Measurements from ENCODE around the gene FGF2. TPM values are rescaled to one million over a fixed set of nuclear protein-coding genes. Genes with fewer than 3 reads are reported as not detected.
"Not testable (repeated sequence)": the region's sequence is repeated elsewhere in the genome, so short reads cannot be mapped to it uniquely, and the experiment has no call there.

The FGF2 gene
- total RNA-seq, 1 donor = 86.5 TPM

DNA sequence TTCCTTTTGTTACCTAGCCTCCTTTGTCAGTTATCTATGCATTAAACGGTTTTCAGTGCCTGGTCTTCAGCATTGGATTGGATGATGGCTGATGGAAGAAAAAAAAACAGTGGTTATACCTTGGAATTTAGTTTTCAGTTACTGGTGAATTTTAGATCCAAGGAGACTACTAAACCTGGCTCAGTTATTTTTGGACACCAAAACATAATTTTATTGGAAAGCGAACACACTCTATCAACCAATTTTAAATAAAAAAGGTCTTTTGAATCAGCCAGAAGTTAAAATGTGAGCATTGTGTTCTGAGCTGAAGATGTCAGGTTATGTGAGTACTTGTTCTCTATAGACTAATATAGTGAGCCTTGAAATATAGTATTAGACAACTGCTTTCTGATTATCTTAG, 32.1 kb downstream of the FGF2 start:
- Histone ChIP-seq H2AFZ (ENCODE audit: low read length) (no peak overlapping the region), H3K36me3 (ENCODE audit: insufficient read depth, low read length) (peaks cover 29% of the 10 kb centered on the region), H3K4me1 (ENCODE audit: insufficient read depth, low read length) (peaks cover 61% of the 10 kb centered on the region), H3K4me3 (ENCODE audit: insufficient read depth, low read length) (no peak overlapping the region), H4K20me1 (ENCODE audit: insufficient read depth, low read length) (peaks cover 62% of the 10 kb centered on the region), H3K9me3 (ENCODE audit: low read depth, low read length) (no peaks in the 10 kb centered on the region), H3K4me2 (ENCODE audit: insufficient read depth, low read length) (no peak overlapping the region), H3K79me2 (ENCODE audit: insufficient read depth, low read length) (peaks cover 99% of the 10 kb centered on the region), H3K27ac (ENCODE audit: low read depth, low read length) (peak overlapping the region; percentile 46), H3K27me3 (ENCODE audit: insufficient read depth, low read length) (no peaks in the 10 kb centered on the region)
- TF ChIP-seq CTCF (IDR thresholded peaks at IDR 0.05; ENCODE audit: extremely low read depth, low read depth, low read length) = no peak
- no peak for DNase-seq (ENCODE audit: insufficient read length, low spot score, missing footprints)

- H3K4me1 ChIP-seq (ENCODE audit: insufficient read depth, low read length) = peaks cover 45% of the 10 kb centered on the region
- H3K27me3 ChIP-seq (ENCODE audit: insufficient read depth, low read length) = no peaks in the 10 kb centered on the region
- peak overlapping the region; percentile 5 for H3K4me2 ChIP-seq (ENCODE audit: insufficient read depth, low read length)
- TF ChIP-seq CTCF (IDR thresholded peaks at IDR 0.05; ENCODE audit: extremely low read depth, low read depth, low read length) = no peak
- no peak for DNase-seq (ENCODE audit: insufficient read length, low spot score, missing footprints)
- H3K79me2 ChIP-seq (ENCODE audit: insufficient read depth, low read length) = peaks cover 97% of the 10 kb centered on the region
- H2AFZ ChIP-seq (ENCODE audit: low read length) = no peak overlapping the region
- H3K27ac ChIP-seq (ENCODE audit: low read depth, low read length) = peak overlapping the region; percentile 17
- H3K36me3 ChIP-seq (ENCODE audit: insufficient read depth, low read length) = peaks cover 22% of the 10 kb centered on the region
- peaks cover 56% of the 10 kb centered on the region for H4K20me1 ChIP-seq (ENCODE audit: insufficient read depth, low read length)
- no peaks in the 10 kb centered on the region for H3K9me3 ChIP-seq (ENCODE audit: low read depth, low read length)
- no peak overlapping the region for H3K4me3 ChIP-seq (ENCODE audit: insufficient read depth, low read length)
Measured at GRCh38 chr4:122861172-122861943, 34.7 kb downstream of the FGF2 start.

DNA sequence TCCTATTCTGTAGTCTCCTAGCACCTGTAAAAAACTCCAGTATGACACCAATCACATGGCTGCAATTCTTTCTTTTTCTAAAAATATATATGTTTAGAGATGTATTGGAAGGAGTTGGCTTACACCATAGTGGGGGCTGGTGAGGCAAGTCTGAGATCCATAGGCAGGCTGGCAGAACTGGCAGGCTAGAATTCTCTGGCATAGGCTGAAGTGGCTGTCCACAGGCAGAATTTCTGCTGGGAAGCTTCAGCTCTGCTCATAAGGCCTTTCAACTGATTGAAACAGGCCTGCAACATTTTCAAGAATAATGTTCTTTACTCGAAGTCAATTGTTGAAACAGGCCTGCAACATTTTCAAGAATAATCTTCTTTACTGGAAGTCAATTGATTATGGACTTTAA, 37.0 kb downstream of the FGF2 start:
- Histone ChIP-seq H3K4me3 (ENCODE audit: insufficient read depth, low read length) (no peak overlapping the region), H3K27ac (ENCODE audit: low read depth, low read length) (peak overlapping the region; percentile 50), H3K27me3 (ENCODE audit: insufficient read depth, low read length) (no peaks in the 10 kb centered on the region), H4K20me1 (ENCODE audit: insufficient read depth, low read length) (peaks cover 62% of the 10 kb centered on the region), H3K4me2 (ENCODE audit: insufficient read depth, low read length) (no peak overlapping the region), H3K36me3 (ENCODE audit: insufficient read depth, low read length) (peaks cover 30% of the 10 kb centered on the region), H3K4me1 (ENCODE audit: insufficient read depth, low read length) (peaks cover 30% of the 10 kb centered on the region), H3K79me2 (ENCODE audit: insufficient read depth, low read length) (peaks cover 98% of the 10 kb centered on the region), H2AFZ (ENCODE audit: low read length) (no peak overlapping the region), H3K9me3 (ENCODE audit: low read depth, low read length) (no peaks in the 10 kb centered on the region)
- no peak for TF ChIP-seq CTCF (IDR thresholded peaks at IDR 0.05; ENCODE audit: extremely low read depth, low read depth, low read length)
- no peak for DNase-seq (ENCODE audit: insufficient read length, low spot score, missing footprints)

DNA sequence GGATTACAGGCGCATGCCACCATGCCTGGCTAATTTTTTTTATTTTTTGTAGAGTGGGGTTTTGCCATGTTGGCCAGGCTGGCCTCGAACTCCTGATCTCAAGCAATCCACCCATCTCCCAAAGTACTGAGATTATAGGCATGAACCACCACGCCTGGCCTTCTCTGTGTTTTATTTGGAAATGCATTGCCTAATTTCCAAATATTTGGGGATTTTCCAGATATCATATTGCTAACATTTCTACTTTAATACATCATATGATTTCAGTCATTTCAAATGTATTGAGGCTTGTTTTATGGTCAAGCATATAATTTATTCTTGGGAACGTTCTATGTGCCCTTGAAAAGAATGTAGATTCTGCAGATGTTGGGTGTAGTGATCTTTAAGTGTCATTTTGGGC, 38.8 kb downstream of the FGF2 start:
- H3K79me2 ChIP-seq (ENCODE audit: insufficient read depth, low read length) = peaks cover 98% of the 10 kb centered on the region
- no peak overlapping the region for H2AFZ ChIP-seq (ENCODE audit: low read length)
- peaks cover 24% of the 10 kb centered on the region for H3K36me3 ChIP-seq (ENCODE audit: insufficient read depth, low read length)
- no peaks in the 10 kb centered on the region for H3K9me3 ChIP-seq (ENCODE audit: low read depth, low read length)
- H4K20me1 ChIP-seq (ENCODE audit: insufficient read depth, low read length) = peaks cover 57% of the 10 kb centered on the region
- no peaks in the 10 kb centered on the region for H3K27me3 ChIP-seq (ENCODE audit: insufficient read depth, low read length)
- no peak overlapping the region for H3K4me3 ChIP-seq (ENCODE audit: insufficient read depth, low read length)
- H3K4me1 ChIP-seq (ENCODE audit: insufficient read depth, low read length) = peaks cover 17% of the 10 kb centered on the region
- TF ChIP-seq CTCF (IDR thresholded peaks at IDR 0.05; ENCODE audit: extremely low read depth, low read depth, low read length) = no peak
- DNase-seq (ENCODE audit: insufficient read length, low spot score, missing footprints) = no peak
- no peak overlapping the region for H3K4me2 ChIP-seq (ENCODE audit: insufficient read depth, low read length)
- H3K27ac ChIP-seq (ENCODE audit: low read depth, low read length) = no peak overlapping the region

DNA sequence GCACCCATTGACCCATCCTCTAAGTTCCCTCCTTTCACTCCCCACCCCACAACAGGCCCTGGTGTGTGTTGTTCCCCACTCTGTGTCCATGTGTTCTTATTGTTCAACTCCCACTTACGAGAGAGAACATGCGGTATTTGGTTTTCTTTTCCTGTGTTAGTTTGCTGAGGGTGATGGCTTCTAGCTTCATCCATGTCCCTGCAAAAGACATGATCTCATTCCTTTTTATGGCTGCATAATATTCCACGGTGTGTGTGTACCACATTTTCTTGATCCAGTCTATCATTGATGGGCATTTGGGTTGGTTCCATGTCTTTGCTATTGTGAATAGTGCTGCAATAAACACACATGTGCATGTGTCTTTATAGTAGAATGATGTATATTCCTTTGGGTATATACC, 41.6 kb downstream of the FGF2 start:
- Histone ChIP-seq H3K79me2 (ENCODE audit: insufficient read depth, low read length) (peaks cover 97% of the 10 kb centered on the region), H3K36me3 (ENCODE audit: insufficient read depth, low read length) (peaks cover 23% of the 10 kb centered on the region)
- not testable (repeated sequence) for H3K27ac ChIP-seq (ENCODE audit: low read depth, low read length)

More for the DNA sequence above, 41.6 kb downstream of the FGF2 start:
- not testable (repeated sequence) for DNase-seq (ENCODE audit: insufficient read length, low spot score, missing footprints); H3K9me3 ChIP-seq (ENCODE audit: low read depth, low read length); H3K27me3 ChIP-seq (ENCODE audit: insufficient read depth, low read length); H3K4me2 ChIP-seq (ENCODE audit: insufficient read depth, low read length); H2AFZ ChIP-seq (ENCODE audit: low read length); H3K4me3 ChIP-seq (ENCODE audit: insufficient read depth, low read length)
- Histone ChIP-seq H4K20me1 (ENCODE audit: insufficient read depth, low read length) (peaks cover 38% of the 10 kb centered on the region), H3K4me1 (ENCODE audit: insufficient read depth, low read length) (peaks cover 17% of the 10 kb centered on the region)
